ENCODE results near the gene IQGAP3.

IQGAP3 gene

GRCh38 chr1:156508205-156508954 lies 64.0 kb downstream of the IQGAP3 start:
- Histone ChIP-seq H3K9me3 (no peaks in the 10 kb centered on the region), H3K27me3 (no peaks in the 10 kb centered on the region), H3K27ac (peak overlapping the region; percentile 53), H3K36me3 (no peaks in the 10 kb centered on the region), H3K4me1 (ENCODE audit: control insufficient read depth in 1 of 2, insufficient read depth in 1 of 2, low read depth in 1 of 2, low read length in 1 of 2) (peaks cover 25 to 36% of the 10 kb centered on the region in 2 experiments), H3K4me3 (ENCODE audit: low read depth in 1 of 2, low read length in 1 of 2) (no peak overlapping the region)
- no peak for TF ChIP-seq CTCF (IDR thresholded peaks at IDR 0.05)

- Histone ChIP-seq H3K27me3 (no peaks in the 10 kb centered on the region), H3K9me3 (no peaks in the 10 kb centered on the region), H3K4me1 (ENCODE audit: control insufficient read depth in 1 of 2, insufficient read depth in 1 of 2, low read depth in 1 of 2, low read length in 1 of 2) (peaks cover 44 to 56% of the 10 kb centered on the region in 2 experiments), H3K36me3 (no peaks in the 10 kb centered on the region), H3K4me3 (ENCODE audit: low read depth in 1 of 2, low read length in 1 of 2) (no peak overlapping the region), H3K27ac (peak overlapping the region; percentile 100)
- no peak for TF ChIP-seq CTCF (IDR thresholded peaks at IDR 0.05)
Observed at GRCh38 chr1:156506450-156506849, 65.9 kb downstream of the IQGAP3 start.

- Histone ChIP-seq H3K36me3 (no peaks in the 10 kb centered on the region), H3K27me3 (no peaks in the 10 kb centered on the region), H3K4me3 (ENCODE audit: low read depth in 1 of 2, low read length in 1 of 2) (peak overlapping the region; percentile 69), H3K9me3 (no peaks in the 10 kb centered on the region), H3K4me1 (ENCODE audit: control insufficient read depth in 1 of 2, insufficient read depth in 1 of 2, low read depth in 1 of 2, low read length in 1 of 2) (peaks cover 48 to 59% of the 10 kb centered on the region in 2 experiments), H3K27ac (peak overlapping the region; percentile 100)
- TF ChIP-seq CTCF (IDR thresholded peaks at IDR 0.05) = no peak
Observed at GRCh38 chr1:156505679-156506298, 66.6 kb downstream of the IQGAP3 start.

- Histone ChIP-seq H3K9me3 (no peaks in the 10 kb centered on the region), H3K27me3 (no peaks in the 10 kb centered on the region), H3K36me3 (no peaks in the 10 kb centered on the region), H3K4me3 (ENCODE audit: low read depth in 1 of 2, low read length in 1 of 2) (peak overlapping the region; percentile 69), H3K27ac (peak overlapping the region; percentile 100), H3K4me1 (ENCODE audit: control insufficient read depth in 1 of 2, insufficient read depth in 1 of 2, low read depth in 1 of 2, low read length in 1 of 2) (peaks cover 48 to 59% of the 10 kb centered on the region in 2 experiments)
- peak; percentile 19 for TF ChIP-seq CTCF (IDR thresholded peaks at IDR 0.05)
Observed at GRCh38 chr1:156504821-156505678, 67.3 kb downstream of the IQGAP3 start.

- TF ChIP-seq CTCF (IDR thresholded peaks at IDR 0.05) = no peak
Observed at GRCh38 chr1:156504438-156504813, 67.9 kb downstream of the IQGAP3 start.

More at GRCh38 chr1:156504438-156504813, 67.9 kb downstream of the IQGAP3 start:
- H3K27me3 ChIP-seq = no peaks in the 10 kb centered on the region
- H3K4me3 ChIP-seq (ENCODE audit: low read depth in 1 of 2, low read length in 1 of 2) = peak overlapping the region; percentile 69
- peaks cover 50 to 62% of the 10 kb centered on the region in 2 experiments for H3K4me1 ChIP-seq (ENCODE audit: control insufficient read depth in 1 of 2, insufficient read depth in 1 of 2, low read depth in 1 of 2, low read length in 1 of 2)
- H3K27ac ChIP-seq = peak overlapping the region; percentile 100
- no peaks in the 10 kb centered on the region for H3K9me3 ChIP-seq
- no peaks in the 10 kb centered on the region for H3K36me3 ChIP-seq
